GM10847 (cell line): Measurements from ENCODE around the gene SECISBP2L.

Source experiments
- POLR2A ChIP-seq: IDR thresholded peaks from 2 replicates; pipeline ENCODE4 v1.6.1; 2011; ENCODE audit not compliant: insufficient read length; ENCODE audit errors: extremely low read depth

Gene SECISBP2L

GRCh38 chr15:49062900-49063299 lies 16.7 kb upstream of the SECISBP2L start:
- TF ChIP-seq POLR2A: no peak

GRCh38 chr15:49060710-49061495 lies 14.7 kb upstream of the SECISBP2L start:
- no peak for TF ChIP-seq POLR2A

- no peak for TF ChIP-seq POLR2A
These were observed 13.2 kb upstream of the SECISBP2L start for GRCh38 chr15:49059491-49059890.

GRCh38 chr15:49058559-49058958 lies 12.3 kb upstream of the SECISBP2L start:
- TF ChIP-seq POLR2A: no peak

- no peak for TF ChIP-seq POLR2A
These were observed 9.4 kb upstream of the SECISBP2L start for GRCh38 chr15:49055630-49056029.

- TF ChIP-seq POLR2A: no peak
These were observed 6.4 kb upstream of the SECISBP2L start for GRCh38 chr15:49052662-49053061.

- no peak for TF ChIP-seq POLR2A
These were observed 1.2 kb upstream of the SECISBP2L start for GRCh38 chr15:49047456-49047855.

GRCh38 chr15:49045751-49046219 lies 461 bp downstream of the SECISBP2L start:
- TF ChIP-seq POLR2A: no peak

GRCh38 chr15:49044766-49045606 lies 1.3 kb downstream of the SECISBP2L start:
- no peak for TF ChIP-seq POLR2A

GRCh38 chr15:49044002-49044401 lies 2.2 kb downstream of the SECISBP2L start:
- TF ChIP-seq POLR2A: no peak

GRCh38 chr15:49042165-49042564 lies 4.1 kb downstream of the SECISBP2L start:
- TF ChIP-seq POLR2A: no peak

GRCh38 chr15:49041426-49041825 lies 4.8 kb downstream of the SECISBP2L start:
- no peak for TF ChIP-seq POLR2A

- TF ChIP-seq POLR2A: no peak
These were observed 6.1 kb downstream of the SECISBP2L start for GRCh38 chr15:49040151-49040550.

GRCh38 chr15:49038382-49038781 lies 7.9 kb downstream of the SECISBP2L start:
- no peak for TF ChIP-seq POLR2A

GRCh38 chr15:49037546-49037940 lies 8.7 kb downstream of the SECISBP2L start:
- TF ChIP-seq POLR2A: no peak
